GM18870 (cell line): ENCODE results near the gene RAPGEF5.

Experiments
- ATAC-seq: cut with Tn5 transposase; IDR thresholded peaks from one replicate; pipeline ENCODE4 v1.9.1; 2021; ENCODE audit warnings: moderate library complexity; ENCODE audit not compliant: unreplicated experiment

The RAPGEF5 gene

DNA sequence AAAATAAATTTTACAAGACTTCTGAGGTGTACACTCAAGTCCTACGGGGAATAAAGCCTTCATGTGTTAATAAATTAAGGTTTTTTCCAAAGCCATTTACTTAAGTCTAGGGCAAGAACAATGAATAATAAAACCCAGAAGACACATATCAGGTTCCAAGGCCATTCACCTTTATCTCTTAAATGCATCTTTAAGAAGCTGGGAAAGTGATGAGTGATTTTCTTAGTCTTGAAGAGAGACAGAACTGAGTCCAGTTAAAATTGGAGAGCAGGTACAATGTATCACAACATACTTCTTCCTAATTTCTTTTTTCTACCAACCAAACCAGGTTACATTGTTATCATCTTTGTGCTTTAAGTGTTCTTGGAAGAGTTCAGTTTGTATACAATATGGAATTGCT lies 189.5 kb downstream of the RAPGEF5 start:
- ATAC-seq, result no peak

DNA sequence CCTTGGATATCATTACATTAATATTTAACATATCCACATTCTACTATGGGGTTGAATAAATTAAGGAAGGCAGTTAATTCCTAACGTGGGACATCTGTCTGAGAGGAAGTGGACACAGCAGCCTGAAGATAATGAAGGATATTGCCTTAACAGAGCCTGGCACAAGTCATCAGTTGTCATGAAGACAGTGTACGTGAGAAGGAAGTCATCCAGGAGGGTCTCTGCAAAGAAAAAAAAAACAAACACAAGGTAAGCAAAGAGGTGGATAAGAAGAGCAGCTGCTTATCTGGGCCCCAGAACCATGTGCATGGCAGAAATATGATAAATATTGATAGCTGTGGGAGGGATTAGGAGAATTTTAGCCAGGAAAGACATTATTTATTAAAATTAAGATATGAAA lies 190.0 kb downstream of the RAPGEF5 start:
- no peak for ATAC-seq

DNA sequence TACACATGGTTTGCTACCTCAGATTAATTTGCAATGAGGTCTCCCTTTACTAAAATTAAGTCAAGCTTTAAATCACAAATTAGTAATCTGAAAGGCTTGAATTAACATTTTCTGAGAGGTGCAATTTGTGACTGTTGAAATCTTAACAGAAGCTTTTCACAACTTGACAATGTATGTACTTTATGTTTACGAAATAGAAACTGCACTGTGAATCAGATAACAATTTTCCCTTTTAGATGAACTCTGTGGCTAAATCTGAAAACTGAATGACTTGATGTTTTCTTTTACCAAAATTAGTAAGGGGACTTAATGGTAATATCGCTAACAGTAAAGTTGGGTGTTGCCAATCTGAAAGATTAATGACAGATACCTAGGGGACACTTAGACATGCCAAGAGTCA lies 197.6 kb downstream of the RAPGEF5 start:
- ATAC-seq, result no peak

DNA sequence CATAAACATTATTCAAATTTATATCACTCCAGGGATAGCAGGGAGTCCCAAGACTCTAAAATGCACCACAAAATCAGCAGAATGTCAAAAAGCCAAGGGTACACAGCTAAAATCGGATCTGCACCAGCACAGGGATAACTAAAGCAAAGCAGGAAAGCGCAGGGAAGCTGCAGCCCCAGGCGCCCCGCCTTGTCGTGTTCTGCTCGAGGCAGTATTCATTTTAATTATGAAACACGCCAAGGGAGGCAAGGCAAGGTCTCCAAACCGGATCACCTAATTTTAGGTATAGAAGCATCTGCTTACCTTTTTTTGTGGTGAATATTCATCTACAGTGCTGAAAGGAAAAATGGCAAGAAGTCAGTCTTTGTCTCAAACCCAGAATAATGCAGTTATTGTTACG lies 199.4 kb downstream of the RAPGEF5 start:
- no peak for ATAC-seq

DNA sequence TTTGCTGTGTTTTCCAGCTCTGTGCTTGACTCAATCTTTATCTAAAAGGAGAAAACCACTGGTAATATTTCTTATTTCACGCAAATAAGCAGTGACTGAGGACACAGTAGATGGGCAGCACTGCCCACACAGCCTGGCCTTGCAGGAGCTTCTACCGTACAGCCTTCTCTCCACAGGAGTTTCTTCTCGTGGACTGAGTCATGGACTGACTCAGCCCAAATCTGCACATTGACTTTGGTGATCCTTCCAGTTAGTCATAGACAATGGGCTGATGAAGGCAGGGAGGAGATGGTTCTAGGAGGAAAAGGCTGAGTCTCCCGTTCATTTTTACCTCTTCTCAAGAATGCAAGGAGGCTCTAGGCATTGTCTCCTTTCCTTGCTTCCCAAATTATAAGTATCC lies 200.7 kb downstream of the RAPGEF5 start:
- no peak for ATAC-seq

DNA sequence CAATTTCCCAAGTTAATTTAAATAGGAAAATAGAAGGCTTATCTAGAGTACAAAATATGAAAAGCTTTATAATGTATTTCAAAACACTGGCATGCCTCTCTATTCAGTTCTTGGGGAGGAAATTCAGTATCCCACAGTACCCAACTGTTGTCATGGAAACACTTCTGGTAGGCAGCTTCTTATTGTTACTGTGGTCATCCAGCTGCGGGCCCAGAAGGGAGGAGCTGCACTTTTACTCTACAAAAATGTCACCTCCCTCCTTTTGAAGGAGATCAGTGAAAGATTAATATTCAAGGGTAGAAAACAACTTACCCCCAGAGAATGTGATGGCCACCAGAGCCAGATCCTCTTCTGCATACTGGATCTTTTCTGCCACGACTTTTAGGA lies 202.8 kb downstream of the RAPGEF5 start:
- ATAC-seq, result no peak

DNA sequence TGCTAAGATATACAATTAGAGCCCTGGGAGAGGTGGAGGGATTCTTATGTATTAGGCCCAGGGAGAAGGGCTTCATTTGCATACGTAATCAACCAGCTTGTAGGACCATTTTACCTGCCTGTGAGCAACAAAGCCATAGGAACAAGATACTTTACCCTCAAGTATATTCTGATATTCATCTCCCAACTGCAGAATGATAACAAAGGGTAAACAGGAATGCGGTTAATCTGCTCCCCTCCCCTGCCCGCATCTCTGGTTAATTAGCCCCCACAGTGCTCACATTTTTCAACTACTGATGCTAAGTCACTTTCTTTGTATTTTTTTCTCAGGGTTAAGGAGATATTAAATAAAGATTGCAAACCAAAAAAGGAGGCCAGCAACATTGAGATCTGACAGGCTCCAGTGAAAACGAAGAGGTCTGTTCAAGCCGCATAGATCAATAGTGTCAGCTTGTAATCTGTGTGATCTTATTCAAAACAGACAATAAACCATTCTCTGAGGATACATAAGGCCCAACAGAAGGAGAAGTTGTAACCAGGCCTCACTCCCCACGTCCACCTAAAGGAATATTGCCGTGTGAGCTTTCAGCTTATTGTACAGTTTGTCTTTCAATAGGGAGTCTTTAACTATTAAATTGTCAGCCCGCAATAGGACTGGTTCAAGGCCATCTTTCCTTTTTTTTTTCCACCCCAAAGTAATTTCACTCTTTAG lies 203.4 kb downstream of the RAPGEF5 start:
- no peak for ATAC-seq

DNA sequence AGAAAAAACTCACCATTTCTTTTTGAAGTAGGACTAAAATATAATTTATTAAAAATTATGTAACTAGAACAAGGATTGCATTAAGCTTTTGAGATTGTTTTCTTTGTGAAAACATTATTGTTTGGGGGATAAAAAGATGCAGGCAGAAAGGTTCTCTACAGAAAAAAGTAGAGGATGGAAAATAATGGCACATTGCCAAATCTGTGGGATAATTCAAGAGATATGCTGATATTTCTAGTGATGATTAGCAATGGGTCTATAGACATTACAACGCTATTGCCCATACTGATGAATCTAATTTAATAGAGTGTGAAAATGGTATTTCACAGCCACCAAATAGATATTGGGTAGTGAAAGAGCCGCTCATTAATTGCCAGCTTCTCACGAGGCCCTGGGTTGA lies 204.3 kb downstream of the RAPGEF5 start:
- ATAC-seq, result no peak

DNA sequence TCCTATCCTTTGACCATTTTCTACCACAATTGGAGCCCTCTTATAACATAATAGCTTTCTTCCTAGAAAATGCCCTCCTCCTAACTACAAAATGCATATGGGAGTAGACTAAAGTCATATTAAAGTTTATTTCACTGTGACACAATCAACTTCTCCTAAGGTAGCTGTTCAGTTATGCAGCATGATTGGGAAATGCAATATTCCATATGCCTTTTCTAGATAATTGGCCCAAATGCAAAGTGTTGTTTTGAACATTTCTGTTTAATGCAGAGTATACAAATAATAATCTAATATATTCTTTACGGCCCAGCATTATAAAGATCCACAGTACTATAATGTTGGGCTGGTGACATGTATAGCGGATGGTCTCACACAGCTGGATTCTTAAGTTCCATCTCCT lies 205.1 kb downstream of the RAPGEF5 start:
- no peak for ATAC-seq

DNA sequence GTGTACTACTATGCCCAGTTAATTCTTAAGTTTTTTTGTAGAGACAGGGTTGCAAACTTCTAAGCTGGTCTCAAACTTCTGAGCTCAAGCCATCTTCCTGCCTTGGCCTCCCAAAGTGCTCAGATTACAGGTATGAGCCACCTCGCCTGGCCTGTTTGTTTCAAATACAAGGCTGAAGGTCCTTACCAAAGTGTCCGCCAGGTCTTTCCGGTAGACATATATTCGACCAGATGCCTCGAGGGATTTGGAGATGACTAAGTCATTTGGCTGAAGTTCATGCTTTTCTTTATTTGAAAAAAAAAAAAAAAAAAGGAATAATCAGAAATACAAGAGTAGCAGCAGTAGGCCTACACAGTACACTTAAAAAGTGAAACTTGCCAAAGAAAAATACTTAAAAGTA lies 206.7 kb downstream of the RAPGEF5 start:
- ATAC-seq, result no peak

DNA sequence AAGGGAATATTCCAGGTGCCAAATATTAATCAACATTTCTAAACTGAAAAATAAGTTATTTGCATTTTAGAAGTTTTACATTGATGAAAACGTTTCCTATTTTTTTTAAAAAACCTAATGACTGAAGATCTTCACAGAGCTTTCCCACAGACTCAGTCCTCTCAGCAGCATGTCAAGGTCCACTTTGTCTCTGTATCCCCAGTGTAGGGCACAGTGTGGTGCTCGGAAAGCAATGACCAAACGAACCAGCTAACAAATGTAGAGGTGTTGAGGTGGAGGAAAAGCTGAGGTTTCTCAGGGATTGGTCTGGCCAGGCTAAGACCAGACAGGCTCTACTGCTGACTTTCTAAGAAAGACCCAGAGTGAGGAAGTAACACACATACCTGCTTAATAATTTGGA lies 209.1 kb downstream of the RAPGEF5 start:
- no peak for ATAC-seq

DNA sequence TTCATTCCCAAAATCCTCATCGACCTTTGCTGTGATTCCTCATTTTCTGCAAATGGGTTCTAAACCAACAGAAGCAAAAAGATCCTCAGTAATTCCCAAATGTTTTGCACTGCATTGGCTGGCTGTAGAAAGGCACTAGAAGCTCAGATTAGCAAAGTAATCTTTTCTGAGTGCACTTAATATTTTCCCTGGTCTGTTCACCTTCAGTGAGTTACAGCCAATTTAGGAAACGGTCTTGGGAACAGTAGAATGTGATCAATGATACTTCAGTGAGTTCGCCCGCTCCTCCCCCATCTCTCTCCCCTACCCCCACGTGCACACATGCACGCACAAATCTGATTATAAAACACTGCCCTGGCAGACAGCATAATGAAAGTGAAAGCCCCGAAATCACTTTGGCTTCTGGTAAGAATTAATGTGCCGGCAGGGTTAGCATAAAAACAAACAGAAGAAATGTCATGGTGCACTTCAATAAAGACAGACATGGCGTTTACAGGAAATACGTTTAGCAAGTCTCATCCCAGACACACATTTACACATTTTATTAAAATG lies 209.9 kb downstream of the RAPGEF5 start:
- no peak for ATAC-seq

DNA sequence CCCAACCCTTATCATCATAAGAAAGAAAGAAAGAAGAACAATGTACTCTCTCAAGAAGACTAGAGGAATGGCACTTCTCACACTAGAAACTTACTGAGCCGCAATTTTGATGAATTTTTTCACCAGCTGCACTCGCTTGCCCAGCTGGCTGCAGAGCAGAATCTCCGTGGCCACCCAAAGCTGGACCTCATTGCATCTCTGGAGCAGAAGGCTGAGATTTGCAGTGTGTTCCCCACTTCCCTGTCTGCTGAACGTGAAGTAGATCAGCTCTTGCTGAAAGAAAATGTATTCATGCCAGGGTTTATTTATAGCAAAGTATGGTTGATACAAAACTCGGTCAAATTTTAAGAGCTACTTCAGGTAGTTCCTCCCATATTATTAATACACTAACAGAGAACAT lies 212.0 kb downstream of the RAPGEF5 start:
- ATAC-seq, result no peak

DNA sequence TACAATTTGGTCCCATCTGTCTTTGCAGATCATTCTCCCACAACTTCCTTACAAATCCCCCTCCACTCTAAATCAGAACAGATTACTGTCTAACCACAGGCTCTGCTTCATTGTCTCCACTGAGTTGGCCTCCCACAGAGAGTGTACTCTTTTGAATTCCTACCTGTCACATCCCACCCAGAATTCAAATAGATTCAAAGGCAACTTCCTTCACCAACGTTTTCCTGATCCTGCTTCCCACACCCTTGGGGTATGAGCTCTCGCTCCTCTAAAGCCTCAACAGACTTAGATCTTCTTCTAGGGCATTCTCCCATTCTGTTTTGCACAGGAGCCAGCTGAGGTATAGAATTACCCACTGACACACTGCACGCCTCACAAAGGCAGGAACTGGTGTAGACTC lies 213.5 kb downstream of the RAPGEF5 start:
- no peak for ATAC-seq

DNA sequence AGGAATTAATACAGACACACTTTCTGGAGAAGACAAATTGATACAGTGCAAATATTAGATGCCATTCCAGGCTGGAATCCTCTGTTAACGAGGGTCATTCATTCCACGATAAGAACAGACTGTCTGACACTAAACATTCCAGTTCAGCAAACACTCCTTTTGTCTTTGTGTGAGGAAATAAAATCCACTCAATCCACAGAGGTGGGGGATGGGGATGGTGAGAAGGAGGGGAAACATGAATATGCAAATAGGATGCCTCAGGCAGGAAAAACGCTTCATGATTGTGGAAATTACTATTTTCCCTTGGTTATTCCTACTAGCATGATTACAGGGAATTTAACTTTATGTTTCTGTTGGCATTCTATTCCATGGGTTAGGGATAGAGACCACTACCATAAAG lies 214.4 kb downstream of the RAPGEF5 start:
- no peak for ATAC-seq

DNA sequence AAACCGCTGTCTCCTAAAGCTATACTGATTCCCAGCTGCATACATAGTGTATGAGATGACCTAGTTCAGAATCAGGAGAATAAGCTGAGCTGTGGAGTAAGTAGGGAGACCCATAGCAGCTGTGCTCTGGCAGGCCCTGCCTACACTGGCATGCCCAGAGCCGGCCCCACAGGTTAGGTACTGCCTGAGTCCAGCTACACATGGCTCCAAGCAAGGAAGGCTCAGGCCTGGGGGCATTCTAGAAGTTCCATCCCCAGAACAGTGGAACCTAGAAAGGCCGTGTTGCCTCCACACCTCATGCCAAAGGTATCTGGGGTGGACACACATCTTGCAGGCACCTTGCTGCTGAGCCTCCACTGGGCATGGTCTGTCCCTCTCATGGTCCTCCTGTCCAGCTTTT lies 215.6 kb downstream of the RAPGEF5 start:
- ATAC-seq, result no peak

DNA sequence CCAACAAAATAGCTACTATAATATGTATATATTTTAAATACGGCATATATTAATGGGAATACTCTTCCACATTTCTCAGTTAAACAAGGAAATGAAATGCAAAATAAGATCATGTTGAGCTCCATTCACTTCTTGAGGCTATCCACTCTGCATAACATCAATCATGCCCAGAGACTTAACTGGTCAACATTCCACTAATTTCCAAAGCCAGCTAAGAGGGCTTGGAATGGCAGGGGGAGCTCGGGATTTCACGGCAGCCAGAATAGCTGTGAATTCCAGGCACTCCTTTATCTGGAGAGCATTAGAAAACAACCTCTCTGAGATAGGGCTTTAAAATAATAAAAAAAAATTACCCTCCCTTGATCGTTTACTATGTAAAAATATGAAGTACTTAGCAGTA lies 216.4 kb downstream of the RAPGEF5 start:
- ATAC-seq, result no peak

DNA sequence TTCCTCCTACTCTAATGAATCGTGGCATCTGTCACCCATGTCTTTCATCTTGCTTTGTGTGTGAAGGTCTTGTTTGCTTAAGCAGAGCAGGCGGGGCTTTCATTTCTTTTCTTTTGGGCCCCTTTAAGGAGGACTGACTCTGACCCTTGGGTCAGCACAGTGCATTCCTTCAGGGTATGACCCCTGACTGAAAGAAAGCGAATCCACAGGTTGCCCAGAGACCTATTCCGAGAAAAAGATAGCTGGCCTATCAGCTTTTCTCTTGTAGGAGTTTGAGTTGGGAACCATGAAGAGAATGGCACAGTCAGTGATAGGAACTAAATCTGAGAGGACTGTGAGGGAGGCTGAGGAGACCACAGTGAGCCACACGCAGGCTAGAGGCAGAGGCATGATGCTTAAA lies 218.1 kb downstream of the RAPGEF5 start:
- ATAC-seq, result no peak

DNA sequence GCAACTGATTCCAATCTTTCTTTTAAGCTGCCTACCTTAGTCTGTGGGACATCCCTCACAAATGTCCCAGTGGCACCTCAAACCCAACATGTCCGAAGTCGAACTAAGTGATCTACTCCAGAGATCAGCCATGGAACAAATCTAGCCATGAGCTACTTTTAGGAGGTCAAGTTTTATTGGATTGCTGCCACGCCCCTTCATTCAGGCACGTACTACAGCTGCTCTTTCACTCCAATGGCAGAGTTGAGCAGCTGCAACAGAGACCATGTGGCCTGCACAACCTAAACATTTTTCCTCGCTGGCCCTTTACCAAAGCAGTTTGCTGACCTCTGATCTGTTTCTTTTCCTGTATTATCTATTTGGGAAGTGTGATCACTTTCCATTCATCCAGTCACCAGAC lies 218.8 kb downstream of the RAPGEF5 start:
- ATAC-seq, result no peak

DNA sequence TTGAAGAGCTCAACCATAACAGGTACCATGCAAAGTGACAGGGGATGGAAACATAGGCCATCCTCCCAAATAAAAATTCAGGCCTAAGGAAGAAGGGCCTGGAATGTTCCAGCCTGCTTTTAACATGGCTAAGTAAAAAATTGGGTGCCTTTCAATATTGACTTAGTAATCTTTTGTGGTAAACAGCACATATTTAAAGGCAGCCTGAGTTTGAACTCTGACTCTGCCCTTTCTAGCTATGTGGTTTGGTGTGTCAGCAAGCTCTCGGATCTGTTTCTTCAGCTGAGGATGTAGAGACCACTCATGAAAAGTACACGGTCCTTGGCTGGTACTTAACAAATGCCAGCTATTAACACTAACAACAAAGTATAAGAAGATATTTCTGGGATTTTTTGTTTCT lies 219.5 kb downstream of the RAPGEF5 start:
- no peak for ATAC-seq

DNA sequence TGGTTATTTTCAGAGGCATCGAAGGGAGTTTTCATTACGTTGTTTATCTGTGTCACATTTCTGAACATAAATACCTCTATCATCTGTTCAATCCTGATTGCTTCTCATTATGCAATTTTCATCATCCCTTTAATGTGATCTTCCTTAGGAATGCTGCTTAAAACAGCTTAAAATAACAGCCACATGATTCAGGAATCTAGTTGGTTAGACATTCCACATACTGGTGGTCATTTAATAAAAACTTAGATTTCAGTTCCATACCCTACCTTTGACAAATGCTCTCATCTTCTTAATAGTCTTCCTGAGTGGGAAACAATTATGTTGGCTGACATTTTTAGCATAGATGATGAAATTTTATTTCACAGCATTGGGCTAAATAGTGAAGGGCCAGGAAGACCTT lies 219.9 kb downstream of the RAPGEF5 start:
- no peak for ATAC-seq

DNA sequence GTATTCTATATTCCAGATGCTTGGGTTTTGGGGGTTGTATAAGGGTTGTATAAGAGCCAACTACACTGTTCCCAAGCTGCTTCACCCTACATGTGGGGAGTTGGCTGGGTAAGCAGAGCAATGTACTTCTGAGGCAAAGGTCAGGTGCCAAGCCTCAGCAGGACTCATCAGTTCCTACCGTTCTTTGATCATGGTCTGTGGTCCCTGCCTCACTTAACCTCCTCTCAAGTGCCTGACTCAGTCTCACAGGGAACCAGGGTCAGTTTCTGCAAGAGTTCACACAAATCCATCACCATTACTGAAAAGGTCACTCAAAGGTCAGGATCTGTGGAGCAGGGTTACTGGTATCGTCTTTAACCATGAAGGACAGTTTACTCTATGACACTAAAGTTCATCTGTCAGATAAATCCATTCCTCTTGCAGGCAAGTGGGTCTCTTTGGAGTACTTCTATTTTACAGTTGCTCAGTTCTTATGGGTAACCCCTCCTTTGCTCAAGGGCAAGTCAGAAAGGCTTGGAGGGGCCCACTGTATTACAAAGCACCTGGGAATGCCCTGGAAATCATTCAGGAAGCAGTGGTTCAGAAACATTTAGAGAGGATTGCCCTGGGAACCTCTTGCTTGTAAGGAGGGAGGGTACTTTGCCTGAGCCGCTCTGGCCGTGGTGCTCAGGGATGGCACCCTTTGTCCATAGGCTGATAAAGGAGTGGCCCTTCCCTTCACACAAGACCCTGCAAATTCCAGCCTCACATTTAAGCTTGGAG lies 227.0 kb downstream of the RAPGEF5 start:
- ATAC-seq, result no peak
